Cerebellar cortex (tissue), 1 donor: ENCODE data around the gene TRIM25.
A peak's percentile ranks its signal among the peaks of the same experiment; 100 is the strongest.
"Not testable (repeated sequence)": the region's sequence is repeated elsewhere in the genome, so short reads cannot be mapped to it uniquely, and the experiment has no call there.

Experiments
- DNase-seq: peaks from one replicate; pipeline ENCODE4 v3.0.0-alpha.2; 2015; ENCODE audit warnings: low spot score

Gene TRIM25, protein sequence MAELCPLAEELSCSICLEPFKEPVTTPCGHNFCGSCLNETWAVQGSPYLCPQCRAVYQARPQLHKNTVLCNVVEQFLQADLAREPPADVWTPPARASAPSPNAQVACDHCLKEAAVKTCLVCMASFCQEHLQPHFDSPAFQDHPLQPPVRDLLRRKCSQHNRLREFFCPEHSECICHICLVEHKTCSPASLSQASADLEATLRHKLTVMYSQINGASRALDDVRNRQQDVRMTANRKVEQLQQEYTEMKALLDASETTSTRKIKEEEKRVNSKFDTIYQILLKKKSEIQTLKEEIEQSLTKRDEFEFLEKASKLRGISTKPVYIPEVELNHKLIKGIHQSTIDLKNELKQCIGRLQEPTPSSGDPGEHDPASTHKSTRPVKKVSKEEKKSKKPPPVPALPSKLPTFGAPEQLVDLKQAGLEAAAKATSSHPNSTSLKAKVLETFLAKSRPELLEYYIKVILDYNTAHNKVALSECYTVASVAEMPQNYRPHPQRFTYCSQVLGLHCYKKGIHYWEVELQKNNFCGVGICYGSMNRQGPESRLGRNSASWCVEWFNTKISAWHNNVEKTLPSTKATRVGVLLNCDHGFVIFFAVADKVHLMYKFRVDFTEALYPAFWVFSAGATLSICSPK

DNA sequence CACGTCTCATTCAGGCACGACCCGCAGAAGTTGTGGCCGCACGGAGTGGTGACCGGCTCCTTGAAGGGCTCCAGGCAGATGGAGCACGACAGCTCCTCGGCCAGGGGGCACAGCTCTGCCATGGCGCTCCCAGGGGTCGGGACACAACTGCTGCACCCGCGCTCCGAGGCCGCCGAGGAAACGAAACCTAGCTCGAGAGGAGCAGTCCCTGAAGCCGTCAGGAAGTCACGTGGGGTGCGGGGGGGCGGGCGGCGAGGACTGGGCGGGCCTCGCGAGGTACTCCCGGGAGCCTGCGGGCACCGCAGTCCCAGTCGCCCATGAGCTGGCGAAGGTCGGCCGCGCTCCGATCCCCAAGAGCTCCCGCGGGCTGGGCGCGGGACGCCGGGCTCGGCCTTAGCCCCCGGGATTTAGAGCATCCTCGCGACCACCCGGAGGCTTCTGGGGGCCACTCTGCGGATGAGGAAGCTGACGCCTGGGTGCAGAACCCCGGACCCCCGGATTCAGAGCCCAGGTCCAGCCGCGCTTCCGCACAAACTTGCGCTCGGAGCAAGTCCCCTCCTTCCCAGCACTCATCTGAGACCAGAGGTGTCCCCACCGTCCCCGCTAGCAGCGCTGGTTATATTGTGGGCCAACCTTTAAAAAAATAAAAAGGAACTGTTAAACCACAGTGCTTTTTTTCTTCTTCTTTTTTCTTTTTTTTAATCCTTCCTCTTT lies at the start of gene TRIM25:
Gene TRIM25, minus strand, starts transcription at position 183 of the 714 bp plus-strand sequence. Its CDS starts 61 bp downstream, at position 122.
- DNase-seq, result peak; percentile 84

DNA sequence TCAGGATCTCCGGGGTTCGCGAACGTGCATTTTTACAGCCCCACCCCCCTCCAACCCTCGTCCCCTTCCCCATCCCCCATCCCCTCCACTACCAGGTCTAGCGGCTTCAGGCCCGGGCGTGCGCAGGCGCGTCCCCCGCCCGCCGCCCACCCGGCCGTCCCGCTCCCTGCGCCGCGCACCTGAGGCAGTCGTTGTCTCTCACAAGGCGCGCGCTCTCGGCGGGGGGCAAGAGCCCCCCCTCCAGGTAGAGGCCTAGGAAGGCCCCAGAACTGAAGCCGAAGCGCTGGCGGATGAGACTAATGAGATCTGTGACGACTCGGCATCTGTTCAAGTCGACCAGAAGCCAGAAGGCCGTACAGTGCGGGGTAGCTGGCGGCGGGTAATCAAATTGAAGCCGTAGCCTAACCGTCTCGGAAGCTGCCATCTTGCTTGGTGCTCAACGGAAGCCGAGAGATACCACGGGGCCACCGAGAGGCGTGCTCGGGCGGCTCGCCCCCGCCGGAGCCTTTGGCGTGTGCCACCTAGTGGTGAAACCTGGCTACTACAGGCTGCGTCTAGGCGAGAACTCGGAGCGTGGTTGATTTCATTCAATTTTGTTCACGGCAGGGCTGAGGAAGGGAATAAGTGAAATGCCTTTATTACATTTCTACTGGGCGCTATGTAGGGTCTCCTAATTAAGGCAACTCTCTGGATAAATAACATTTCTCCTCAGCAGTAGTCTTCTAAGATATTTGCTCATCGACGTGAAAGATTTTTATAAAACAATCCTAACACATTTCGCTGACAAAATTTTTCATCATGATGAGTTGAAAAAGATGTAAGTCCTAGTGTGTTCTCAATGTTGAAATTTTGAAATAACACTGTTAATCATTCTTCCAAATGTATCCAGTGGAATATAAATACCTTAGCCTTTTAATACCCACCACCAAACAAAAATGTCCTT lies 47.0 kb upstream of the TRIM25 start, which contains the start of gene COIL:
Gene COIL, minus strand, starts transcription at position 455 of the 943 bp plus-strand sequence. Its CDS starts 31 bp downstream, at position 424.
- DNase-seq, result peak; percentile 91

DNA sequence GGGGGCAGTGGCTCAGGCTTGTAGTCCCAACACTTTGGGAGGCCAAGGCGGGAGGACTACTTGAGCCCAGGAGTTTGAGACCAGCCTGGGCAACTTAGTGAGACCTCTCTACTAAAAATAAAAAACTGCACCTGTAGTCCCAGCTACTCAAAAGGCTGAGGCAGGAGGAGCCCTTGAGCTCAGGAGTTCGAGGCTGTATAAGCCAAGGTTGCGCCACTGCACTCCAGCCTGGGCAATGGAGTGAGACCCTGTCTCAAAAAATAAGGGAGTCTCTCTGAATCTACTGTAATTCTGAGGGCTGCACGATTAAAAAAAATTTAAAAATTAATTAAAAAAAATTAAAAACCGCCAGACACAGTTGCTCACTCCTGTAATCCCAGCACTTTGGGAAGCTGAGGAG lies 43.1 kb upstream of the TRIM25 start:
- DNase-seq, result no peak

DNA sequence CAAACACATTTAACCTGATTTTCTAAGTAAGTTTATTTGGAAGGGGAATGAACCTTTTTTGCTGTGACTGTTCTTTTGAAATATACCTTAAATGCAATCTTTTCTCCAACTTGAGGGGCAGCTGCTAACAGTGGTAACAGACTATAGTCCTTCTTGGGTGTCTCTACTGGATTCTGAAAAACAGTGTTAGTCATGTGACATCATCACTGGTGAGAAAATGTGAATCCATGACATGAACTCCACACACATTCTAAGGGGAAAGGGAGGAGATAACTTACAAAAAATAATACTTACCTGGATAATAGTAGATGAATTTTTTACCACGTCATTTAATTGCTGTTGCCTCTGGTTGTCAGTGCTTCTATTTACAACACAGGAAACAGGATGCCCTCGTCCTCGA lies 35.7 kb upstream of the TRIM25 start:
- no peak for DNase-seq

DNA sequence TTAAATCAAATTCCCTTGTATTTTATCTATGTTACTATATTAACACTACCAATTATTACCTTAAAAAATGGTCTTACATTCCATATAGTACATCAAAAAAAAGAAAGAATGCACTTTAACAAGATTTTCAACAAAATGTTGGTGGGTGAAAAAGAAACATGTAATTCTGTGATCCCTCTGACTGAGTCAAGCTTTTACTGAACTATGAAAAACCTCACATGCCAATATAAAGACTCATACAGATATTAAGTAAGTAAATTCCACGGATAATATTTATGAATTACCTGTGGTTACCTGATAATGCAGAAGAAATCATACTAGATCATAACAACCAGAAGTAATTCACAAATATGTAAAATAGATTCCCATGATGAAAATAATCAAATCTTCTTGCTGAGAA lies 34.6 kb upstream of the TRIM25 start:
- no peak for DNase-seq

DNA sequence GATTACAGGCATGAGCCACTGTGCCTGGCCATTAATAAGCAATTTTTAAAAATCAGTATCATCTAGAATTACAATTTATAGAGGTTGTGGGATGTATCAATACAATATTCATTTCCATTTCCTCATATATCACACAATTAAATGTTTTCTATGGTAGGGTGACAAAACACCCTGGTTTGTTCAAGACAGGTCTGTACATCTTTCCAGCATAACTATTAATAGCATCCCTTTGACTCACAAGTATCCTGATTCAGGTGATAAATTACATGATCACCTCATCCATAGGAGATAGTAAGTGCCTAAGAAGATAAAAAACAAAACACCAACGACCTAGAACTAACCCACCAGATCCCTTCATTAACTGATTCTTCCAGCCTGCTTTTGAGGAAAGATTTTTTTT lies 33.9 kb upstream of the TRIM25 start:
- no peak for DNase-seq

DNA sequence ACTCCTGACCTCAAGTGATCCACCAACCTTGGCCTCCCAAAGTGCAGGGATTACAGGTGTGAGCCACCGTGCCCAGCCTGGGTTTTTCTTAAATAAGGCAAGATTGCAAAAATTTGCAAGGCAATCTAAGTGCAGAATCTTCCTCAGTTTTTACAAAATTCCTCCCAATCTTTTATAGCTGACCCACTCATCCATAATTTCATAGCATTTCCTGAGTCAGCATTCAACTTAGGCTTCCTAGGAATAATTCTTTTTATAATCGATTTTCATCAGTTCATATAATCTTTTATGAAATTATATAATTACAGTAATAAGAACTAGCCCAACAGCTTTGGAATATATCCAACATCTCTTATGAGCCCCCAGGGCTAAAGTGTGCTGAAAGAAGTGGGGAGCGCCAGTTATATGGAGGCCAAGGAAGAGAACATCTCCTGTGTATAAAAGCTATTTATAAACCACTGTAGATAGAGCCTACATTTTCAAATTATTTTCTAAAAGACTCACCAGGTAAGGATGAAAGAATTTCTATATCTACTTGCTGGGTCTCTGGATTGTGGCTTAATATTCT lies 32.2 kb upstream of the TRIM25 start:
- DNase-seq, result no peak

DNA sequence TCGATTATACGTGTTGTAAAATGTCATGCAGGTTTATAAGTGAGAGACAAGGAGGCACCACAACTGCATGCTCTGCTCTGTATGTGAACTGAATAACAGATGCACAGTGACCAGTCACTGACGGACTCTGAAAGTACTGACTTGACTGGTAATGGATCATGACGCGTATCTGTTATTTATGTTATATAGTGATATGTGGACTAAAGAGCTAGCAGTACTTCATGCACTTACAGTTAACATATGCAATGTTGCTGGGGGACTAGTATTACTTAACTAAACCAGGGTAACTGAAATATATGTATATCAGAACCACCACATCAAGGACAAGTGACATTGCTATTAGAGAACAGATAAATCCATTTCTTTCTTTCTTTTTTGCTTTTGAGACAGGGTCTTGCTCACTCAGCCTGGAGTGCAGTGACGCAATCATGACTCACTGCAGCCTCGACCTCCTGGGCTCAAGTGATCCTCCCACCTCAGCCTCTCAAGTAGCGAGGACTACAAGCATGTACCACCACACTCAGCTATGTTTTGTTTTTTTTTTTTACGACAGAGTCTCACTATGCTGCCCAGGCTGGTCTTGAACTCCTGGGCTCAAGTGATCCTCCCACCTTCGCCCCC lies 29.8 kb upstream of the TRIM25 start:
- no peak for DNase-seq

DNA sequence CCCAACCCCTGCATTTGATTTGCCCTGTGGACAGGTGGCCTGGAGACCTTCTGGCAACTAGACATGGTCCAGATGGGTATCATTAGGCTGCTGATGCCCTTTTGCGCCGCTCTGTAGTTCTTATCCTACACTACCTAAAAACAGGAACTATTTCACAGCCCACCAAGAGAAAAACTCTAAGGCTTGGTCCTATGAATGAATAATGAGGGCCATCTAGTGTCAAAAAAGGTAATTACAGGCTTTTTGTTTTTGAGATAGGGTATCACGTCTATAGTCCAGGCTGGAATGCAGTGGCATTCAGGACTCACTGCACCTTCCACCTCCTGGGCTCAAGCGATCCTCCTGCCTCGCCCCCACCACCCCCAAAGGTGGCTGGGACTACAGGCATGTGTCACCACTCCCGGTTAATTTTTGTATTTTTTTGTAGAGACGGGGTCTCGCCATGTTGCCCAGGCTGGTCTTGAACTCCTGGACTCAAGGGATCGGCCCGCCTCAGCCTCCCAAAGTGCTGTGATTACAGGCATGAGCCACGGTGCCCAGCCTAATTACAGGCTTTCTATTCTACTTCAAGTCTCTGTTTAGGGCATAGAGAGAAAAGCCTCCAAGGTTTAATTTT lies 26.1 kb upstream of the TRIM25 start:
- peak; percentile 59 for DNase-seq

DNA sequence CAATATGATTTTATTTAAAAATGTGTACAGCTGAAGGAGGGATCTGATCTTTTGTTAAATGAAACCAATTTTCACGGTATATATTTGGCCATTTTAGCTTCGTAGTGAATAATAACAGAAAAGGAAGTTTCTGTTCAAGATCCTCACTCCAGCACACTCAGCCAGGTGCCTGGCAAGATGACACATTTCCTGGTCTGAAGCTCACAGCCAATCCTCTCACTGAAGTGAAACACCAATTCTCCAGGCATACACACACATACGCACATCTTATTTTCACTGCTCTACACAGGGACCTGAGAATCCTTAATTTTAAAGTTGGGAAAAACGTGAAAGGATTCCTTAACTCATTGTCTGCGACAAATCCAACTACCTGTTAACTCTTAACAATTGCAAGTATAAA lies 24.4 kb upstream of the TRIM25 start:
- not testable (repeated sequence) for DNase-seq

DNA sequence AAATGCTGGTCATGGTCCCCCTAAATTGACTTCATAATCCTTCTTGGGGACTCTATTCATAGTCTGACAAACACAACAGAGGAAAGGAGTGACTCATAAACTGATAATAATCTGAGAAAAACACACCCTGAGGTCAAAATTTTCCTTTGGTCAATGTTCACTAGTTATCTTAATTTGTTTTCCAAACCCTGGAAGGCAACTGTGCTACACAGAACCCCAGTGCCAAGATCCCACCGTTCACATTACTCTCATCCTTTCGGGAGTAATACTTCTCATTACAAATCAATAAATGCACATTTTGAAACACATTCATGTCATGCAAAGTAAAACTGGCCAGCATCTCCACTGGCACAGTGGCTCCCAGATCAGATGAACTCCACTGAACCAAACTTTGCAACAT lies 23.8 kb upstream of the TRIM25 start:
- DNase-seq, result no peak

DNA sequence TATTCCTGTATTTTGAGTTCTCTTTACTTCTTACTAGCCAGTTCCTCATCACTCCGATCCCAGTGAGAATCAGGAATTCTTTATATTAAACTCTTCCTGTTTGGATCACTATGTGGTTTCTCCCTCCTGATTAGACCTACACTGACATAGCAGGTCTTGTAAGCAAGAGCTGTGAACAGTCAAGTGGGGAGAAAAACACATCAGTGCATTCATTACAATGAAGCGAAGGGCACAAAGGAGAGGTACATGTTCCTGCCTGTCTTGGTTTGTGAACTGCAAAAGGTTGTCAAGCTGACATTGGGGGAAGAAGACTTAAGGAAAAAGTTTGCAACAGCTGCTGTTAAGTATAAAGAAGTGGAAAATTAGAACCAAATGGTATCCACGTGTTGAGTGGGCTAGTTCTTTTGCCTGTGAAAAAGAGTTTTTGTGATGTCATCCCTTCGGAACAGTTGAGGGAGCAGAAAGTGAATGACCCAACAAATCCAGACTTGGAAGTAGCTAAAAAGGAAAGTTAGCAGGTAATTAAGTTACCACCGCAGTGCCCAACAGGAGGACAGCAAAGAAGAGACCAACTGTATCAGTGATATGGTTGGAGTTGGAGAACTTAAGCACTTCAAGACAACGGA lies 23.0 kb upstream of the TRIM25 start:
- DNase-seq, result no peak

DNA sequence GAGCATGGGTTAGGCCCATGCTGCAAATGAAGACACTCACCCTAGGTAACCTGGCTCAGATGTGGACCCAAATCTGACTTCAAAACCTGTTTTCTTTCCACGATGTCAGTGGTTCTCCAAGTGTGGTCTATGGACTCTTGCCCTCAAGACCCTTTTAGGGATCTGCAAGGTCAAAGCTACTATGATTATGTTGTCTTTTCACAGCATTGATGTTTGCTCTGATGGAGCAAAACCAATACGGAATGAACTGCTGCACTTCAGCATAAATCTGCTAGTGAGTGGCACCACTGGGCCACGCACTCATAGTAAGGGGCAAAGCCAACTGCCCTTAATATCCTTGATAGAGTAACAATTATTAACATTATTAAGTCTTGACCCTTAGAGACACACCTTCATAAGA lies 21.6 kb upstream of the TRIM25 start:
- DNase-seq, result no peak

DNA sequence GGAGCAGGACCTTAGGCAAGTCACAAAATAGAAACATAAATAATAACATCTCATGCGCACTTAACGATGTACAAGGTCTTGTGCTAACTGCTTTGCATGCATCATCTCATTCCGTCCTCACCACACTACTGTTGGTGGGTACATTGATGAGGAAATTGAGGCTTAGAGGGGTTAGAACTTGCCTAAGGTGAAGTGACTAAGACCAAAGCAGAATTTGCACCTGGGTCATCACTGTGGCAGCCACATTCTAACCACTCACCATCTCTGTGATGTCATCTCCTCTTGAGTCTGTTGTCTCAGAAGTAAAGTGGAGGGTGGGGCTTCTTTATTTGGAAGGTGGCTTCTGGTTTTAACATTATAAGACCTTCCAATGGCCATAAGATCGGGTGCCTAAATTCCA lies 20.4 kb upstream of the TRIM25 start:
- no peak for DNase-seq

DNA sequence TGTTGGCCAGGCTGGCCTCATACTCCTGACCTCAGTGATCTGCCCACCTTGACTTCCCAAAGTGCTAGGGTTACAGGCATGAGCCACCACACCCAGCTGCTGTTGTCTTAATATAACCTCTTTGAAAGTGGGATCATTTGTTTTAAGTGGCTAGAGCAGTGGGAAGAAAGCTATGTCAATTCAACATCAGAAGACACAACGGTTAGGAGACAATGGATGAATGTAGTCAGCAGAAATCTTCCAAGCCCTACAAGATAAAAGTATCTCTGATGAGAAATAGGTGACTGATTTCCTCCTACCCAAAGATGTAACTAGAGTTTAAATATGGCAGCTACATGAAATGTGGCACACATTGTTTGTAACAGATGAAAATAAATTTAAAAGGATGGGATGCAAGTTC lies 20.0 kb upstream of the TRIM25 start:
- no peak for DNase-seq

DNA sequence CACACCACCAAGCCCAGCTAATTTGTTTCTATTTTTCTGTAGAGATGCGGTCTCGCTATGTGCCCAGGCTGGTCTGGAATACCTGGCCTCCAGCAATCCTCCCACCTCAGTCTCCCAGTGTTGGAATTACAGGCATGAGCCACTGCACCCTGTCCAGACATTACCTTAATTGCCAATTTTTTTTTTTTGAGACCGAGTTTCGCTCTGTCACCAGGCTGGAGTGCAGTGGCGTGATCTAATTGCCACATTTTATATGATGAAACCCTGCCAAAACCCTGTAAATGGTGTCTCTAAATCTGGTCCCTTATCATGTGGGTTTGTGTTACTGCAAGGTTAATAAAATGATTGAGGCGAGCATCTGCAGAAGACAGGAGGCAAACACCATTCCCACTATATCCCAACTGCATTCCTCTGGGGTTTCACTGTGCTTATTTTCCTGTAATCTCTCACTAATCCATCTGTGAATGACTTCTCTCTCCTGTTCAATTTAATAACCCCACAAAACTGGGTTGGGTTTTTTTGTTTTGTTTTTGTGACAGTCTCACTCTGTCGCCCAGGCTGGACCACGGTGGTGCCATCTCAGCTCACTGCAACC lies 19.4 kb upstream of the TRIM25 start:
- no peak for DNase-seq

DNA sequence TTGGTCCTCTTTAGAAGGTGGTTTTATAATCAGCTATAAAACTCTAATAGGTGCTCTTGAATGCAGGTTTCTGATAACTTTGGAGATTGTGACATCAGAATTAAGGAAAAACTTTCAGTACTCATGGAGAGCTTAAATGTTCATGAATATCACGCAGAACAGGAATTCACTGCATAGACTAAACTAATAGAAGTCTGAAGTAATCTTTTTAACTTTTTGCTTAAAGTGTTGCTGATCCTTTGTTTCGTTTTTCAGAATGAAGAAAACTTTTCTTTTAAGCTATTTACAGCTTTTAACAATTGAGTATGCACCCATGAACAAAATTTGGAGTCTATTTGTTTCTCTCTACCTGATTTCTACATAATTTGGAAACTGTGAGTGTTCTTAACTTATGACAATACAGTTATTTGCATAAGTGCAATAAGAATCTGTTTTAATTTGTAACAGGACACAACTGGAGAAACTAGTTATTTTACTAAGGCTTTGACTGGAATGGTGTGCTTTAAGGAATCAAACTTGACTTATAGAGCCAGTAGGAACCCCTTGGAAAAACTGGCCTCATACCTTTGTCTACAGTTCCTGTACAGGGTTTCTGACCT lies 17.0 kb upstream of the TRIM25 start:
- no peak for DNase-seq

DNA sequence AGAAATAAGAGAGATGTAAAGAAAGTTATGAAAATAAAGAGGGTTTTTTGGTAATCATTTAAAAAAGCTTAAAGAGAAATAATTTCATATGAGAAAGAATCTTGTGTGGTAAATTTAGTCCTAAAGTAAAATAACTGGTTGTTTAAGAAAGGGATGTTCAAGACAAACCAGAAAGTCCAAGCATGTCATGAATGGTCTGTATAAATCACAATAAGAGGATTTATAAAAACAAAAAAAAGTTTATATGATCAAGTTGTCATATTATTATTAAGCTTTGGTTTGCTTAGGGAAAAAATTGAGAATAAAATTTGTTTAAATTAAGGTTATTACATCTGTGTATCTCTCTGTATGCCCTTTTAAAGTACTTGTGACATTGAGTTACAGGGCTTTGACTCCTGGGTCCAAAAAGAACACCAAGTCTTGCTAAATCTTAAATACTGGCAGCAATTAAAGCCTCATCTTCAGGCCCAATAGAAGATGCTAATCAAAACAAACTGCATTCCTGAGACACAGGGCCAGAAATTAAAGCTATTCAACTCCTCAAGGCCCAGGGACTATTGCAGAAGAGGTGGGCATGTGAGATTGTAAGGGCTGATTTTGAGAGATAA lies 15.6 kb upstream of the TRIM25 start:
- DNase-seq, result peak; percentile 14

DNA sequence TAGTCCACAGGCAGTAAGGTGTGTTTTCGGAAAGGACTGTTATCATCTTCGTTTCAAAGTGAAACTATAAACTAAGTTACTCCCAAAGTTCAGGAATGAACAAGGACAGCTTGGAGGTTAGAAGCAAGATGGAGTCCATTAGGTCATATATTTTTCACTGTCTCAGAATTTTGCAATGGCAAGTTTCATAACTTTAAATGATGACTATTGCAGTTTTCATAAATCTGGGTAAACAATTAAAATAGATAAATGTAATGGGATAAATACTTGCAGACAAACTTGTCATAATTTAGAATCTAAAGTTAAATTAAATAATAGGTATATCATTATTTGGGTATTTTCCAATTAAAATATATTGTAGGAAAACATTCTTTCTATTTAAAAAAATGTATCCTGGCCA lies 14.7 kb upstream of the TRIM25 start:
- DNase-seq, result no peak
